ENCODE measurements around the gene EPHA3.
"Not testable (repeated sequence)": the region's sequence is repeated elsewhere in the genome, so short reads cannot be mapped to it uniquely, and the experiment has no call there.

Gene EPHA3

DNA sequence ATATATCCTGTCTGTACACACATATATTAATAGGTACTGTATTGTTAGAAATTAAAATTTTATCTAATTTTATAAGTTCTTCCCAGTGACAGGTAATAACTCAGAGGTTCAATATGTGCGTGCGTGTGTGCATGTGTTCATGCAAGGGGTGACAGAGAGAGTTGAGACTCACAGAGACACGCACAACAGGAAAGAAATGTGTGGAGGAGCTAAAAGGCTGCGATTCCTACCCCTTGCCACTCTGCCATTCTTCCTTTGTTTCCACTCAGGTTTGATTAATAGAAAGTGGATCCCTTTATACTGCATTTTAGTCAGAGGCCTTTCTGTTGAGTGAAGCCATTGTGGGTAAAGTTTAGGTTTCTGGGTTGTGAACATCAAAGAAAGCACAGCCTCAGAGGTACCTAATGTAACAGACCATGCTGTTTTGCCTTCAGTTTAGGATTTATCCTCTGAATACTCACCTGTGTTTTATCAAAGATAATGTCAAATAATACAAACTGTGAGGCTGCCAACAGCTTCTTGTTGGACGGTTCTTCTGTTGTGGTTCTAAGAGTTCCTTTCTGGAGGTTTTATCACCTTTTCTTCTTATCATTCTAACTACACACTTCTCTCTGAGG, 182.3 kb downstream of the EPHA3 start:
- no peak for DNase-seq

DNA sequence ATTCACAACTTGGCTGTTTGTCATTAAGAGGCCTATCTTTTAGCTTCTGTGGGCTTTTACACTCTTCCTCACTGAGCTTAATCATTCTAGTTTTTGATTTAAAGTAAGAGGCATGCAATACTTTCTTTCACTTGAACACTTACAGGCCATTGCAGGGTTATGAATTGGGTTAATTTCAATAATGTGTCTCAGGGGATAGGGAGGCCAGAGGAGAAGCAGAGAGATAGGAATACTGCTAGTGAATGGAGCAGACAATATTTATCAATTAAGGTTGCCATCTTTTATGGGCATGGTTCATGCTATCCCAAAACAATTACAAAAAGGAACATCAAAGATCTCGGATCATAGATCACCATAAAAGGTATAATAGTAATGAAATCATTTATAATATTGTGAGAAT, 189.8 kb downstream of the EPHA3 start:
- no peak for DNase-seq

DNA sequence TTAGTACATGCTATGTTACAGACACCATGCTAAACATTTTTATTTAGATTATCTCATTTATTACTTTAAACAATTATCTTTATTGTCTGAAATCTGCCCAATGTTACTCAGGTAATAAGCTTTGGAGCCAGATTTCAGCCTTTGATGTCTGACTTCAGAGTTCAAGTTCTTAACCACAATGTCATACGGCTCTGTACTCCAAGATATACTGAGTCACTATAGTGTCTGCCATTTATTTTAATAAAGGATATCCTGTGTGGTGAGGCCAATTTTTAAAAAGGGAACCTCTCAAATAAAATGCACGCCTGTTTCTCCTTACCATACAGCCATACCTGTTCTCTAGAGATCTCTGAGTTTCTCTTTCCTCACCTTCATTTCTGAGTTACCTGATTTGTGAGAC, 193.1 kb downstream of the EPHA3 start:
- no peak for DNase-seq

DNA sequence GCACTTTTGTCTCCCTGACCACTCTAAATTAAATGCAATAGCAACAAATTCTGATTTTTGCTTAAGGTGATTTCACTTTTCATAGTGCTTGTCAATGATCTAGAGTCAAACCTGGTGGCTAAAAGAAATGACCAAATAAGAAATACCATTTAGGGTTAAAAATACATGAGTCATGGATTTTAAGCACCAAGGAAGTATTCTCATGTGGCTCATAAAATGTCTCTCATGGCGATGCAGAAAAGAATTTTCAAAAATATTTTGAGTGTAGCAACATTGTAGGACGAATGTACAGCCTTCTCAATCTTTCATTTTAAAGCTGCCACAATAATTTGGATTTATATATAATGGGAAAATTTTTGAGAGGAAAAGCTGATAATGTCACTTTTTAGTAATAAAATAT, 193.6 kb downstream of the EPHA3 start:
- DNase-seq: no peak

DNA sequence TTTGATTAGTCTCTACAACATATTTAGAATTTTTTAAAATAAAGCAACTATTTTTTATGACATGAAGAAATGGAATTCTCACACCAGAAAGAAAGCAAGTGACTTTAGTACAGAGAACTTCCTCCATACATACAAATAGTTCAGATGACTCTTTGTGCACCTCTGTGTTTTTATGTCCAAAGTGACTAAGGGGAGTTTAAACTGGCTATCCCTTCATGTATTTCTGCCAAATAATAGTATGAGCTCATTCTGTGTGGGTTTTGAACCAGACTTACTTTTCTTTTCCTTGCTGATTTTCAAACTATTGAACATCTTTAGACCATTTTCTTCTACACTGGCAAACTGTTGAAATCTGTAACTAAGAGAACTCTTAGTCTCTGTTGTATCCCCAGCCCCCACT, 196.3 kb downstream of the EPHA3 start:
- no peak for DNase-seq

DNA sequence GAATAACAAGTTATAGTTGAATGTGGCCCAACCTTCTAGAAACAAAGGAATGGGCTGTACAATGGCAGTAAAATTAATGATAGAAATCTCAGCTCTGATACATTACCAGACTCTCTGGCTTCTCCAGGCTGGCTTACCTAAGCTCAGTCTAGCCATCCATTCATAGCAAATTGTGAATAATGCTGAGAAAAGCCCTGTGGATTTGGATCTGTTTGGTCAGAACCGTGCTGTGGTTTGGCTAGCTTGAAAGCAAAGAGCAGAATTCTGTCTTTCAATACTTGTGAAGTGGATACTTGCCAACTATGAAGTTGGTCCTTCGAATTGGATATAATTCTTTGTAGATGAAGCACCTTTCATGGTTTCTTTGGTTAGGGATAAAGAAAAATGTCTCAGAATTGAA, 199.1 kb downstream of the EPHA3 start:
- no peak for DNase-seq

DNA sequence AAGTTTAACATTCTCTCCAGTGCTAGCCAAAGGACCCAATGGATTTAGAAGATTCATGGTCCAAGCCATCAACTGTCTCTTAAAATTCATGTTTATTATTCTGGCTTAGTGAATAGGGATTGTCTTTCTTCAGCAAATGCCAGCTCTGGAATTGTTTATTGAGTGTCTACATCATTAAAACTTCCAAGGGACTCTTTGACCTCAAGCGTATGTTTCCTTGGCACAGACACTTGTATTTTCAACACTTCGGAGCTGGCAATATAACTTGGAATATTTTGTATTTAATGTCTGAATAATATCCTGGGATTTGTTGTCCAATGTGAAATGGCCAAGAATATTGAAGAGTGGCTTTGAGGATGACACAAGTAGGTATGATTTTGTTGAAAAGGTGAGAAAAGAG, 204.2 kb downstream of the EPHA3 start:
- DNase-seq: no peak

DNA sequence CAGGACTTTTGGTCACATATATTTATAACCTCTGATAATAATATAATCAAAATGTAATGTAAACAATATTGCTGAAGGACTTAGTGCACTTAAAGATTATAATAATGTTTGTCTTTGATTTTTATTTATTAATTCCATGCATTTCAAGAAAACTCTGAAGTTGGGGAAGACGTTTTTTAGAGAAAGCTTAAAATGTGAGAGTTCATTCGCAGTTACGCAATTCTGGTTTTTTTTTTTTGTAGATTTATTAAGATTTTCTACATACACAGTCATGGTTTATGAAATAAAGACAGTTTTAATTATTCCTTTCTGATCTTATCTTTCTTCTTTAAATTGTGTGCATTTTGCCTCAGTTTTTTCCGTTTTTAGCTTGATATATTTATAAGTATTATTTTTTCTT, 204.7 kb downstream of the EPHA3 start:
- no peak for DNase-seq

DNA sequence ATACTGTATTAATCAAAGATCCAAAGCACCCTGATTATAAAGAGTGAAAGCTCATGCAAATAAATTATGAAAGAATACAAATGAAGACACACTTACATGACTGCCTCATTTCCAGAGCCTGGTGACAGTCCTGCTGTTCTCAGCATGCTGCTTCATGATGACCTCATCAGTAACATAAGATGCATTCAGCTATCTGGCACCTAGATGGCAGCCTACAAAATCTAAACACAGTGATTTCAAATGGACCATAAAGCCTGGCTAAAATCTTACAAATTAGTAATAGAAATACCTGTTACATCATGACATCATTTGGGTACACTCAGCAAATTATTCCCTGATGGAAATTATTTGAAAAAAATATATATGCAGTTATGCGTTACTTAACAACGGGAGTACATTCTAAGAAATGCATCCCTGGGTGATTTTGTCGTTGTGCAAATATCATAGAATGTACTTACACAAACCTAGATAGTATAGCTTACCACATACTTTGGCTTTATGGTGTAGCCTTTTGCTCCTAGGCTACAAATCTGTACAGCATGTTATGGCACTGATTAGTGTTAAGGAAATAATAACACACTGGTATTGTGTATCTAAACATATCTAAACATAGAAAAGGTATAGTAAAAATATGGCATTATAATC, 207.2 kb downstream of the EPHA3 start:
- DNase-seq: no peak

DNA sequence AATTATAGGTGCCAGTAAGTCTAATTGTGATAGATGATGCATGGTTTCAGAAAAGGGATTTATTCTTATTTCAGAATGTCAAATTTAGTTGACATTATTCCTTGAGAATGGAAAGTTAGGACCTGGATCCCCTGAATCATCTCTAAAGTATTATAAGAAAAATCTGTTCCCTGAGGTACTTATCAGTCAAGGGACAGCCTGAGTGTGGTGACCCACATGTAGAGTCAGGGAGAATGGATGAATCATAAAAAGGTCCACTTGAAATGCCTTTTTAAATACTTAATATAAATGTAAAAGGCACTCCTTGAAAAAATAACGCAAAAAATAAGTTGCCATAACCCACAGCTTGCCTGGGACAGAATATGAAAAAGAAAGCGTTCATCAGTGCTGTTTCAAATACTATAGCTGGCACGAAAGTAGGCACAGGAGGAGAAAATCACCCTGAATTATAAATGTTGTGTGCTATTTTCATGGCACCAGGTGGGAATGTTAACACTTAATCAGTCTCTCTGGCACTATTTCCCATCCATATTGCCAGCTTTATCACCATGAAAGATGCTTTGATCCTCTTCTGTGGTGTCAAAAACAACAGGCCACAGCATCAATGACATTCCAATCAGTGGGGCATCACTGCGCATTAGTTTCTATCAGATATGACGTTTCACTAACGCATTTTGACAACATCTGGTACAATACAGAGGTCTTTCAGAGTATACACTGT, 208.5 kb downstream of the EPHA3 start:
- DNase-seq: no peak

DNA sequence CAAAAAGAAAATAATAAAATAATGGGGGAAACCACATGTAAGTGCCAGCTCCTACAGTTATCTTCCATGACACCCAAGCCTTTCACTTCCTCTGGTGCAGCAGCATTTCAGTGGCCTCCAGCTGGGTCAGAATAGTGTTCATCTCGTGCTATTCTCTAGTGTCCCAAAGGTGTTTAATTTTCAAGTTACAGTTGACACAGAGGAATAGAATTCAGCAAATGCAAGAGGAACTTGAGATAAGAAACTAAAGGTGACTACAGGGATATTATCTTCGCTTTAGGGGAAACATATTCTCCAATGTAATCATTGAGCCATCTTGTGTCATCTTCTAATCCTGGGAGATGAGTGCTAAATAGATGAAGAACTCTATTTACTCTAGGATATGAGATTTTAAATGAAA, 212.8 kb downstream of the EPHA3 start:
- DNase-seq: no peak

DNA sequence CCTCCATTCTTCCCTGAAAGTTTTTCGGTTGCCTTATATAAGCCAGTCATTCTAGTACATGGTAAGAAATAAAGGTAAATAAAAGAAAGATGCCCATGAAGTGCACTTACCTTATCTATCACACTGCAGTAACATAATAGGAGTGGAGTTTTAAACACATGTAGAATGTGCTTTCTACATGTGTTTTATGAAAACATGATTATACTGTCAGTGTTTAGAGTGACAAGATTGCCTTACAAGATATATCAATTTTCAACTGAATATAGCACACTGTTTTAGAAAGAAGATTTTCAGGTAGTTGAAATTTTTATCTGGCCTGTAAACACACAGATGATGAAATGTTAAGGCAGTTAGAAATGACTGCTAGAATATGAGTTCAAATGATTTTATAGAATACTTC, 219.6 kb downstream of the EPHA3 start:
- no peak for DNase-seq

DNA sequence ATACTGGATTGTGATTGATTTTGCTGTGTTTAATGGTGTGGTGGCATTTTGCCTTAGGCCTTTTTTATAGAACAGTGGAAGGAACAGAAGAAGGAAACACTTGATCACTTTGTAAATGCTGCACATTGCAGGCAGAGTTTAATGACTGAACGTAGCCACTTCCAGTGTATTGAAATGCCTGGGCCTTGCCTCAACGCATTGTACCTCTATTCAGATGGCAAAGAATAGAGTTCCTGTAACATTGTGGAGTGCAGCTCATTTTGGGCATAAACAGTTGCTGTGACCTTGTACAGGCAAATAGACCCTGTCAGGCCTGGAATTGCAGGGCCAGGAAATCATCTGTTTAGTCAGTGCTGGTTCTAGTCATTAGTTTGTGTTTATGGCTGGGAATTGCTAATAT, 225.0 kb downstream of the EPHA3 start:
- DNase-seq: no peak

DNA sequence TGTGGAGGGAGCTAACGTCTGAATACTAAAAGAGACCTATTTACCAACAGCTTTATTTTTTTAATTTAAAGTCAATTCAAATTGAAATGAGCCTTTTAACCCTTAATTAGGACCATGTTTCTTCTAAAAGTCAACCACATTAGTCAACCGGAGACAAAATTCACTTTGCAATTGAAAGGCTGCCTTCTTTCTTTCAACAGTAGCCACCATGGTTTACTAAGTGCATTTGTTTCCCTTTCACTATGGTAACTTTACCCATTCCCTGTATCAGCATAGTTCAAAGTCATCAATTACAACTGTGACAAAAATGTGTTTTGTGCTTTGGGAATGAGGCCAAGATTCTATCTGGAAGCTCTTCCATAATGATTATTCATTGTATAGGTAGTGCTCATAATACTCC, 225.4 kb downstream of the EPHA3 start:
- DNase-seq: no peak

DNA sequence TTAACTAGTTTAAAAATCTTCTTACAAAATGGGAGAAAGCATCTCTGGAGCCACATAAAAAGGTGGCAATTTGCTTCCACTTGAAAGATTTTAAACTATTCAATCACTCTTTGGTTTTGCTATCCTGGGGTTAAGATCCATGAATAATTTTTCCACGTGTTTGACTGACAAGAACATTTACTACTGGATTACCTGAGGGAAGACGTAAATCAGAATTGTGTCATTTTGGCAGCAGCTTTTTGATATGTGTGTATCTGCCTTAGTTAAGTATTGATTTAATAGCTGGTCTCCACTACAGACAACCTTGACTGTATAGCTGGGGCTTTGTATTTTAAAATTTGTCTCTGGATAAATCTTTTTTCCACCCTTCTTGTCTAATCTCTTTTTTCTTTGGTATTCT, 228.3 kb downstream of the EPHA3 start:
- no peak for DNase-seq

DNA sequence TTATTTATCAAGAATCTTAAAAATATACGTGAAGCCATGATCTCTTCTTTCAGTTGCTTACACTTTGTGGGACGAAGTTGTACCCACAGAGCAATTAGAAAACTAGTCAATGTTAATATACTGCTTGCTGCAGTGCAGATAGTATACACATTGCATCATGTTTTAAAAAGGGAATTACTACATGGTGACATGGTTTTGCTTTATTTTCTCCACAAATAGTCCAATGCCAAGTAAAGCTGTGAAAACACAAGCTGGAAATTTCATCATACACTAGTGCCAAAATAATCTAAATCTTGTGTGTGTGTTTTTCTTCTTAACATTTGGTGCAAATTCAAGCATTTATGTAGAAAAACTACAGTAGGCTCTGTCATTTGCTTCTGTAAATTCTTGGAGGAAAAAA, 233.0 kb downstream of the EPHA3 start:
- no peak for DNase-seq

DNA sequence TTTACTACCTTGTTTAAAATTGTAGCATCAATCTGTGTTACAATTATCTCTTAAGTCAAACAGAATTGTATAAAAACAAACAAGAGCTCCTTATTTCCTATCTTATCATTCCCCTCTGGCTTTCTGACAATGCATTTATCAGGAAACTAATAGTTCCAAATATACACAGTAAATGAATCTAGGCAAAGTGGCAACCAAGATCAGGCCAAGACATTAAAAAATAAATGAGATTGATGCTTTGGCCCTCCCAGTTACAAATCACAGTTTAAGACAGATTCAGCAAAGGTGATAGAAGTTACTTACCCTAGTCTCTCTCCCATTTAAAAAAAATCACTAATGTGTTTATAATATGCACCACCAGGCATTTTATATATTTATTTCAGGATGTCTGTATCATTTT, 236.7 kb downstream of the EPHA3 start:
- DNase-seq: no peak

DNA sequence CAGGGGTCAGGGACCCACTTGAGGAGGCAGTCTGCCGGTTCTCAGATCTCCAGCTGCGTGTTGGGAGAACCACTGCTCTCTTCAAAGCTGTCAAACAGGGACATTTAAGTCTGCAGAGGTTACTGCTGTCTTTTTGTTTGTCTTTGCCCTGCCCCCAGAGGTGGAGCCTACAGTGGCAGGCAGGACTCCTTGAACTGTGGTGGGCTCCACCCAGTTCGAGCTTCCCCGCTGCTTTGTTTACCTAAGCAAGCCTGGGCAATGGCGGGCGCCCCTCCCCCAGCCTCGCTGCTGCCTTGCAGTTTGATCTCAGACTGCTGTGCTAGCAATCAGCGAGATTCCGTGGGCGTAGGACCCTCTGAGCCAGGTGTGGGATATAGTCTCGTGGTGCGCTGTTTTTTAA, 243.5 kb downstream of the EPHA3 start:
- DNase-seq: not testable (repeated sequence)

DNA sequence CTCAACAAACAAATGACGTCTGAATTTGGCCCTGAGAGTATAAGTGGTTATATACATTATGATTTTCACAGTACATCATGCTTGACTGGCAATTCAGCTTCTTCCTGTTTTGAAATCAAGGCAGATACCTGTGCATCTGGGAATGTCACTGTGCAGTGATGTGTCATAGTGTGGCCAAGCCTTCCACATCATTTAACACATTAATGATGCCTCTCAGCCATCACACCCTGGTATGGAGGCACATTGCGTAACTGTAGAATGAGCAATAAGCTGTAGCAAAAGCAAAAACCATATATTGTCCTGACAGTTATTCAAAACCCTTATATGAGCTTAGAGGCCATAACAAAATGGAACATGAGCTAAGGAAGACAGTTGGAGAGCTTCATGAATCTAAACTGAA, 246.0 kb downstream of the EPHA3 start:
- DNase-seq: no peak

DNA sequence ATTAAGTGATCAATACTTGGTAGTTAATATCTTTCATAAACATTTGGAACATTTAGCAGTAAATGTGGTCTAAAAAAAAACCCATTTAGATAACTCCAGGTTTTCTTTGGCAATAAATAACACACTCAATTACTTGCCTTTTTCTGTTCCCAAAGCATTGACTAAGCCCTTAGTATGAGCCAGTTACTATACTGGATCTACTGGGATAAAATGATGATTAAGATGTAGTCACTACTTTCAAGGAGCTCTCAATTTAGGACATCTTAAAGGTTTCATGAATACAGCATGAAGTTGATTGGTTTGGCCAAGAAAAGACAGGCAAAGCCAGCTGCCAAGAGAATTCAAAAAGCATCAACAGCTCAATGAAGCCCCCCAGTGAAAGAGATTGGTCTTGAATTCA, 250.9 kb downstream of the EPHA3 start:
- DNase-seq: no peak

DNA sequence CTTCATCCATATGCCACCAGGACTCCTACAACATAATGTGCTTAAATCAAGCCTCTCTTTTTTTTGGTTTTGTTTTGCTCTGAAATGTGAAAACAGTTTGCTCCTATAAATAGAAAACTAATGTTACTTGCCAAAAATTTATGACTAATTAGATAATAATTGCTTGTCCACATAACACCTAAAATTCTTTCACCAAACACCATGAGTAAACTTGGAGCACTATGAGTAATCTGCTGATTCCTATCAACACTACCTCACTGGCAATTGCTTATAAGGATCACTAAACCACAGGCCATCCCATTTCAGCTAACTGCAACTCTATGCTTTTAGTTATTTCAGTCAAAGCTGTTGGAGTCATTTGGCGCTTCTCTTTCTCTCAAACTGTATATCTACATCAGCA, 252.7 kb downstream of the EPHA3 start:
- DNase-seq: no peak

DNA sequence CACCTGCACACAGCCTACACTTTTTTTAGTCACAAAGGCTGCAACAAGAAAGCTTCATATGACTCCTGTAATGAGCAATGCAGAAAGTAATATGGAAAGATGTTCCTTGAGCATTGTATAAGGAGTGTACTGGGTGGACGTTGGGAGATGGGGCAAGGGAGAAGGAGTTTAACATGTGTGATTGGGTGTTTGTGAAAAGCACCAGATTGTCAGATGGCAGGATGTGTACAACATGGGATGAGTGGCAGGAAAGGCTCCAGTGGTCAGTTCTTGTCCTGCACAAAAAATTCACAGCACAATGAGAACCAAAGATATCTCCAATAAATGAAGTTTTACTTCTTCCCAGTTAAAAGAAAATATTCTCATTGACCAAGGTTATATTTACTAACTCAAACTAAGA, 255.1 kb downstream of the EPHA3 start:
- DNase-seq: no peak

DNA sequence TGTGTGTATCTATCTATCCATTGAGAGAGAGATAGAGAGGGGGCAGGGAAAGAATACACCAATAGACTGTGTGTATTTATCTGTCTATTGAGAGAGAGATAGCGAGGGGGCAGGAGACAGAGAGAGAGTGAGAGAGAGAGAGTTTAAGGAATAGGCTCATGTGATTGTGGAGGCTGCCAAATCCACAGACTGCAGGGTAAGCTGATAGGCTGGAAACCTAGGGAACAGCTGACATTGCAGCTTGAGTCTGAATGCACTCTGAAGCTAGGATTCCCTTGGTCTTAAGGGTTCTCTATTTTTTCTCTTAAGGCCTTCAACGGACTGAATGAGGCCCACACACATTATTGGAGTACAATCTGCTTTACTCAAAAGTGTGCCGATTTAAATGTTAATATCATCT, 255.8 kb downstream of the EPHA3 start:
- no peak for DNase-seq

DNA sequence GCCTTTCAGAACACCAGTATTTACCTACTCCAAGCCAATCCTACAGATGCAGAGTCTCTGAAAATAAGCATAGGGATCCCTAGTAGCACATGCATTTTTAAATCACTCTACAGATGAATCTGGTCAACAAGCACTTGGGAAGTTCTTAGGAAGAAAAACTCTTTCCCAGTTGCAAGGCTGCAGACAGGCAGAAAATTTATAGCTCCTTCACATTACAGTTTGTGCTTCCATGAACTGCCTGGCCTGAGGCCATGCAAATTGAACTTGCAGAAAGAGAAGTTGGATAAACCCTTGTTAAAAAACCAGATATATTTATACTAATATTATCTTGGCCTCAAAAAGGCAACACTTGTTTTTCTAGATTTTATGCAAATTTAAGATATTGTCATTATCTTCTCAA, 256.9 kb downstream of the EPHA3 start:
- DNase-seq: no peak

DNA sequence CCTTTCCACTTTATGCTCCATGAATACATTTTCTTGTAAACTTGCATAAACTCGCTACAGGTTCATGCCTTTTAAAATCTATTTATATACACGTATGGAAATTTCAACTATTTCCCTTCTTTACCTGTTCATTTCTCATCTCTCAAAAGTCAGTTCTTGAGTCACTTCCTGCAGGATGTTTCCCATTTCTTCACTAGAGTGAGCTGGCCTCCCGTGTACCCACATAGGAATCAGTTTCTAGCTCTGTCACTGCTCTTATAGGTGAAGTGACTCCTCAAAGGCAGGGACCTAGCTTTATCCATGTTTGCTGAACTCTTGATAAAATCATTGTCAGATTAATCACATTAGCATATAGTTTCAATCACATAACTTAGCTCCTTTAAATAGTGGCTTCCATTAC, 259.7 kb downstream of the EPHA3 start:
- no peak for DNase-seq

All from left hindlimb (tissue), 1 donor.